ENCODE results near the gene ARFGEF2.
"Not testable (repeated sequence)": the region's sequence is repeated elsewhere in the genome, so short reads cannot be mapped to it uniquely, and the experiment has no call there.

ARFGEF2 gene

DNA sequence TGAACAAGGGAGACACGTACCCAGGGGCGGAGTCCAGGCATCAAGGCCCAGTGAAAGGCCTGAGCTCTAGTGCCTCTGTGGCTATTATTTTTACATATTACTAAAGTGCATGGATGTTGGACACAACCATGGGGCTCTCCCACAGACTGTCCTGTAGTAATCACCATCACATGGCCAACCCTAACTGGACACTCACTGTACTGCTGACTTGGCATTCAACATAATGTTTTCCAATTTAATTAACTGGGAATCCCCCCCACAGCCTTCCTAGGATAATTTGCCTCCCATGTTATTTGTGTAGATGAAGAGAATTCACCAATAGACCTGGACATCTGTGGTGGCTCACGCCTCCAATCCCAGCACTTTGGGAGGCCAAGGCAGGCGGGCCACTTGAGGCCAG, 34.5 kb downstream of the ARFGEF2 start:
- no peak for DNase-seq

- no peak for DNase-seq
These were observed 35.6 kb downstream of the ARFGEF2 start for GRCh38 chr20:48957053-48957481.

DNA sequence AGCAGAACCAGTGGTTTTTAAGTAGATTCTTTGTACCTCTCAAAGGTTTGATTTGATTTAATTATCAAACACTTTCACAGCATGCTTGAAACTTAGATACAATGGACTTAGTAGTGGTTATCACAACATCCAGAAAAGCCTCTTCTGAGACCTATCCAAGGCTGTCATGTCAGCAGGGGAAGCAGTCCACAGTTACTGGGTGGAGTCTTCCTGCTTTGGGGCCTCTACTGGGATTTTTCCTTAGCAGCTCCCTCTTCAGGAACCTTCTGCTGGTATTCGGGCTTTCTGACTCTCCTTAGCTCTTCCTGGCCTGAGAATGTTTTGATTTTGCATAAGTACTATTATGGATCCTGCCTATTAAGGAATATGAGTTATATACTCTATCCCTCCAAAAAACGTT, 36.0 kb downstream of the ARFGEF2 start:
- peak in 1 of 2 experiments; percentile 14 for DNase-seq

- DNase-seq = no peak
These were observed 37.2 kb downstream of the ARFGEF2 start for GRCh38 chr20:48958743-48959142.

DNA sequence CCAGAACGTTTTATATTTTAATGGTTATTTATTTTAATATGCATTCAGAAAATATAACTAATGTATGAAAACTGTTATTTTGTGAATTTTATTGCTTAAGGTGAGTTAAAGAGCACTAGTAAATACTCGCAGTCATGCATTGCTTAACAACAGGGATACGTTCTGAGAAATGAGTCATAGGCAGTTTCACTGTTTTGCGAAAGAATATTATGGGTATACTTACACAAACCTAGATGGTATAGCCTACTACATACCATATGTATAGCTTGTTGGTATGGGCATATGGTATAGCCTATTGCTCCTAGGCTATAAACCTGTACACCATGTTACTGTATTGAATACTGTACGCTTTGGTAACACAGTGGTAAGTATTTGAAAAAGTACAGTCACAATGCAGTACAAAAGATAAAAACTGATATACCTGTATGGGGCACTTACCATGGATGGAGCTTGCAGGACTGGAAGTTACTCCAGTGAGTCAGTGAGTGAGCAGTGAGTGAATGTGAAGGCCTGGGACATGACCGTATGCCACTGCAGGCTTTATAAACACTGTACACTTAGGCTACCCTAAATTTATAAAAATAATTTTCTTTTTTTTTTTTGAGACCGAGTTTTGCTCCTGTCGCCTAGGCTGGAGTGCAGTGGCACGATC, 38.5 kb downstream of the ARFGEF2 start:
- DNase-seq = no peak

GRCh38 chr20:48962421-48962820, 40.9 kb downstream of the ARFGEF2 start:
- no peak for DNase-seq

DNA sequence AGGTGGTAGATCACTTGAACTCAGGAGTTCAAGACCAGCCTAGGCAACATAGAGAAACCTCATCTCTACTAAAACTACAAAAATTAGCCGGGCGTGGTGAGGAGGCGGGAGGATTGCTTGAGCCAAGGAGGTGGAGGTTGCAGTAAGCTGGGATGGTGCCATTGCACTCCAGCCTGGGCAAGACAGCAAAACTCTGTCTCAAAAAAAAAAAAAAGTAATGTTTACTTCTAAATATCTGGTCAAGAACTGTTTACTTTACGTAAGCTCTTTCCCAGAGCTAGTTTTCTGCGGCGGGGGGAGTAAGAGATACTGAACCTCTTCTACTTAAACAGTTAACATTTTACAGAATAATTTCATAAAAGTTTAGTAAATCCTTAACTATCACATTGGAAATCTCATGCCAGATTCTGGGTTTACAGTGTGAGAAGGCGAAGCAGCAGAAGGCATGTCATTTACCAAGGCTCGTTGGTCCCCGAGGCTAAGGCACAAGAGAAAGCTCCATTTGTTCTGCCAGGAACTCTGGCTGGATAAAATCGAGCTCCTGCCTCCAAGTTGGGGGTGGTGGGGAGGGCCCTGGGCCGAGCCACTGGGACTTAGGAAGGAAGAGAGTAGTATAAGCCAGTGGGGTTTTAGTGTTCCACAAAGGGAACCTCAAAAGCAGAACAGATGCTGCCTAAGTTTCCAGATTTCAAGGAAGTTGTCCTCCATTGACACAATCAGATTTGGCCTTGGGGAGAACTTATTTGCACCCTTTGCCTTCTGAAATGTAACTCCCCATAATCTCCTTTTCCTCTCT, 41.7 kb downstream of the ARFGEF2 start:
- DNase-seq = no peak

DNA sequence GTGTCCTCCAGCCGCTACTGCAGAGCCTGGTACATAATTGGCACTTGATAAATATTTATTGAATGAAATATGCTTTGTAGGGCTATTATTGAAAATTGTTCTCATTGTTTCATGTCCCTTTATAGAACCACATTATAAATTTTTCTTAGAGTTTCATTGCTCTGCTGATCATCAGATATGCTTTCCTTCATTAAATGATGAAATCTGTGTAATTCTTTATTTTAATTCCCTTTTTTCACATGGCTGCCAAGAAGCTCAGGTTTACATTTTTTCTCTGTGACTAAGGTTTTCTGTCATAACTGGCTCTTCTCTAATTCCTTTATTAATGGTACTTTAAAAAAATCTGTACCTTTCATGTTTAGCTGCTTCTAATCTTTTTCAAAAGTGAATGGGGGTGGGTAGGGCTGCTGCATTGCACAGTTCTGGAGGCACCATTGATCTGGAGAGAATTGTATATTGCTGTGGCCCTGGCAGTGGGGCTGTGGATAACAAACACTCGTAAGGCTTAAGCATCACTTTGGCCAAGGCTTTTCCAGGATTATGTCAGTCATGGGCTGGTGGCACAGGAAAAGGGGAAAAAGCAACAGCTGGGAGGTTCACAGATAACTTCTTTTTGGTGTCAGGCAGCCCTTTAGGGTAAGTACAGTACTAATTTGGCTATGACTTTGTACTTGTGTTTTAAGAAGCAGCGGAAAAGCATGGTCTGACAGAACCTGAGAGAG, 43.8 kb downstream of the ARFGEF2 start:
- no peak for DNase-seq

DNA sequence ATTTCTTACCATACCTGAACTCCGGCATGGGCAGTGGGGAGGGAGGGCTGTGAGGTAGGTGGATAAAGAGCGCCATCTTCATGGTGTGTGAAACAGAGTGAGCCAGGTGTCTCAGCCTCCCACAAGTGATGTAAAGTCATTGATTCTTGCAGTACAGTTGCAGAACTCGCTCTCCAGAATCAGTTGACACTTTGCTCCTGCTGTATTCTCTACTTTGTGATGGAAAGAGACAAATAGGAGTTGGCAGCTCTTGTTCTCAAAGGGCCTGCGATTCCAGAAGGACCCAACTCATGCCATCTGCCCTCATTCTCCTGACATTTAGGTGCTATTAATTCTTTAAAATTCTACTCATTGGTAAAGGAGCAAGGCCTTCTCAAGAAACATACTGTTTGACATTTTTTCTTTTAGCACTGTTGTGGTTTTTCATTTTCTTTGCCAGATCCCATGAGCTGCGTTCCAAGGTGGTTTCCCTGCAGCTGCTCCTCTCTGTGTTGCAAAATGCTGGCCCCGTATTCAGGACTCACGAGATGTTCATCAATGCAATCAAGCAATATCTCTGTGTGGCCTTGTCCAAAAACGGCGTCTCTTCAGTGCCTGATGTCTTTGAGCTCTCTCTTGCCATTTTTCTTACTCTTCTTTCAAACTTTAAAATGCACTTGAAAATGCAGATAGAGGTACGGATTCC, 49.3 kb downstream of the ARFGEF2 start:
- no peak for DNase-seq

GRCh38 chr20:48971956-48972355, 50.4 kb downstream of the ARFGEF2 start:
- no peak for DNase-seq

- no peak for DNase-seq
These were observed 51.3 kb downstream of the ARFGEF2 start for GRCh38 chr20:48972816-48973215.

- DNase-seq = no peak
These were observed 54.4 kb downstream of the ARFGEF2 start for GRCh38 chr20:48975955-48976354.

DNA sequence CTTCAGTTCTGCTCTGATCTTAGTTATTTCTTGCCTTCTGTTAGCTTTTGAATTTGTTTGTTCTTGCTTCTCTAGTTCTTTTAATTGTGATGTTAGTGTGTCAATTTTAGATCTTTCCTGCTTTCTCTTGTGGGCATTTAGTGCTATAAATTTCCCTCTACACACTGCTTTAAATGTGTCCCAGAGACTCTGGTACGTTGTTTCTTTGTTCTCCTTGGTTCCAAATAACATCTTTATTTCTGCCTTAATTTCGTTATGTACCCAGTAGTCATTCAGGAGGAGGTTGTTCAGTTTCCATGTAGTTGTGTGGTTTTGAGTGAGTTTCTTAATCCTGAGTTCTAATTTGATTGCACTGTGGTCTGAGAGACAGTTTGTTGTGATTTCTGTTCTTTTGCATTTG, 58.5 kb downstream of the ARFGEF2 start:
- DNase-seq = not testable (repeated sequence)

- peak; percentile 64 to 67 for DNase-seq
These were observed 62.2 kb downstream of the ARFGEF2 start for GRCh38 chr20:48983423-48984400.

DNA sequence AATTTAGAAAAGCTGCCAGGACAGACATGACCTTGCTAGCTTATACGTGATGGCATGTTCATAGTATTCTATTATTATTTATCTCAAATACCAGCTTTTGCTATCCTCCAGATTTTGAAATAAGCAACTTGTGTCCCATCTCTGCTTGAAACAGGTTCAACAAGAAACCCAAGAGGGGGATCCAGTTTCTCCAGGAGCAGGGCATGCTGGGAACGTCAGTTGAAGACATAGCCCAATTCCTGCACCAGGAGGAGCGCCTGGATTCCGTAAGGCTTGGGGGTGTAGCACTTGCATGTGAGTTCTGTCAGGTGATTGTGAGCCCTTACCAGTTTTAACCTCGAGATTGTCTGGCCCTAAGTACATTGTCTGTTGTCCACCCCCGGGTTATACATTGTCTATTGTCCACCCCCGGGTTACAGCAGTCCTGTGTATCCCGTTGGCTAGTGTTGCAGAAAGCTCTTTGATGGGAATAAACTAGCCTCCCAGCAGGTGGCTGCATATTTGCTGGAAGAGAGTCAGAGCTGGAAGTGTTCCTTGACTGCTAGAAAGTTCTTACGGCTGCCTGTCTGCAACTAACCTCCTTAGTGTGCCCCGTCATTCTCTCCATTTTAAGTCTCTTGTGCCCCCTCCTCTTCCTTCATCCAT, 63.2 kb downstream of the ARFGEF2 start:
- DNase-seq = no peak

GRCh38 chr20:48986899-48987298, 65.4 kb downstream of the ARFGEF2 start:
- peak in 1 of 2 experiments; percentile 10 for DNase-seq

GRCh38 chr20:48990467-48990866, 69.0 kb downstream of the ARFGEF2 start:
- DNase-seq = no peak

DNA sequence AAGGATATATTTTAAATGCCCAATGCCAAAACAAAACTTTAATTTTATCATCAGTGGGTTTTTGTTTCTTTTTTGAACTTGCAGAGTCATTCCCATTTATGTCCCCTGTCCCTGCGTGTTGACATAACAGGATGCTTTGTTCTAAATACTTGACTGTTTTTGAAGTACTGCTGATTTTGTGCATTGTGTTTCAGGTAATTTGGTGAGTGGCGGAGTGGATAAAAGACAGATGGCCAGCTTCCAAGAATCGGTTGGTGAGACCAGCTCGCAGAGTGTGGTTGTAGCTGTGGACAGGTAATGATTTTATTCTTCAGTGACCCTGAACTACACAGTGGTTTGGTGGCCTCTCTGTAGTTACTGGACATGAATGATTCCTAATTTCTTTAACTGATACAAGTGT, 74.1 kb downstream of the ARFGEF2 start:
- DNase-seq = no peak

GRCh38 chr20:48999890-49000870, 78.7 kb downstream of the ARFGEF2 start:
- DNase-seq = no peak

DNA sequence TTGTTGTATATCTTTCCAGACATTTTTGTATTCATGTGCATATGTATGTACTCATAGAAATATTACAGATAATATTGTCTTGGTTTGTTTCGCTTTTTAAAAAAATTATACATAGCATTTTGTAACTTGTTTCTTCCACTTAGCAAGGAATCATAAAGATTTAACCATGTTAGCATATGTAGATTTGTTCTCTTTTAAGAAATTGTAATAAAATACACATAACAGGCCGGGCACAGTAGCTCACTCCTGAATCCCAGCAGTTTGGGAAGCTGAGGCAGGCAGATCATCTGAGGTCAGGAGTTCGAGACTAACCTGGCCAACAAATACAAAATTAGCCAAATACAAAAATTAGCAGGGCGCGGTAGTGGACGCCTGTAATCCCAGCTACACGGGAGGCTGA, 80.2 kb downstream of the ARFGEF2 start:
- no peak for DNase-seq

All from SW 1271 (cell line).